HepG2 (cell line): ENCODE data around the gene MREG. TPM values are rescaled to one million over a fixed set of nuclear protein-coding genes. Genes with fewer than 3 reads are reported as not detected.

Experiments used
- ATAC-seq: fragments of 200-7000 bp; cut with Tn5 transposase; 3 replicates; pipeline ENCODE4 v1.9.1; 2020; ENCODE audit warnings: mild to moderate bottlenecking, moderate library complexity
- BruUV-seq: library from RNA; stranded (reverse); fragments of 400-500 nt; replicated peaks from 2 replicates; lab custom pipeline; 2021; lab: Mats Ljungman, UMichigan
- CTCF ChIA-PET: fragments of 300-600 bp; formaldehyde crosslinking; extraction: SDS; loops from one replicate; lab custom pipeline; 2021; ENCODE audit warnings: low total read pairs, inconsistent platforms, low intra/inter-chr PET ratio; lab: Yijun Ruan, JAX
- POLR2A ChIA-PET: fragments of 350-600 bp; sonication (Branson Sonifier 250); formaldehyde crosslinking; loops from one replicate; lab custom pipeline; 2020; ENCODE audit warnings: antibody characterized with exemption, inconsistent platforms; lab: Yijun Ruan, JAX
- DNase-seq: peaks from one replicate; pipeline ENCODE4 v3.0.0-alpha.2; 2015; ENCODE audit warnings: low spot score
- FAIRE-seq: peaks from 3 replicates; lab custom pipeline; 2011; peaks lifted over from hg19 to GRCh38; lab: Jason Lieb, UNC
- H2AFZ ChIP-seq: one replicate; pipeline ENCODE4 v1.6.1; 2011; ENCODE audit warnings: low read length, inconsistent platforms
- H3K27ac ChIP-seq: fragments of 300-600 bp; 3 replicates; pipeline ENCODE4 v1.8.0; 2011; ENCODE audit warnings: mixed run types, mild to moderate bottlenecking, mixed read lengths, low read length, inconsistent platforms; ENCODE audit not compliant: insufficient read depth; ENCODE audit errors: extremely low read length
- H3K27me3 ChIP-seq, 2 experiments: fragments of 200-600 bp in 1 of 2; 2 replicates in 1 of 2; 3 replicates in 1 of 2; pipeline versions ENCODE4 v1.6.0 to v1.8.0; 2011; ENCODE audit warnings: low read length in 2 of 2, mild to moderate bottlenecking in 2 of 2, moderate library complexity in 2 of 2, inconsistent platforms in 1 of 2; ENCODE audit not compliant: insufficient read depth in 2 of 2, control insufficient read depth in 1 of 2
- H3K36me3 ChIP-seq, 2 experiments: fragments of 200-600 bp in 1 of 2; replicated peaks in 1 of 2; 2 replicates in 1 of 2; 3 replicates in 1 of 2; pipeline versions ENCODE4 v1.5.1 to v1.8.0; 2011; ENCODE audit warnings: low read length in 2 of 2, inconsistent platforms in 1 of 2; ENCODE audit not compliant: insufficient read depth in 2 of 2, control insufficient read depth in 1 of 2
- H3K4me1 ChIP-seq: 2 replicates; pipeline ENCODE4 v1.5.1; 2012; ENCODE audit warnings: low read length, inconsistent platforms; ENCODE audit not compliant: insufficient read depth
- H3K4me2 ChIP-seq: 2 replicates; pipeline ENCODE4 v1.6.0; 2011; ENCODE audit warnings: low read depth, low read length, inconsistent platforms
- H3K4me3 ChIP-seq, 3 experiments: fragments of 200-600 bp in 1 of 3; sonication (generic), shearing (Covaris generic) in 1 of 3; replicated peaks in 1 of 3; 2 replicates each; pipeline ENCODE4 v1.5.1; 2011 to 2016; ENCODE audit warnings: low read length in 3 of 3, inconsistent platforms in 2 of 3, low read depth in 2 of 3, mild to moderate bottlenecking in 2 of 3, control low read depth in 1 of 3, mixed read lengths in 1 of 3; ENCODE audit not compliant: insufficient read depth in 1 of 3
- H3K79me2 ChIP-seq: one replicate; pipeline ENCODE4 v1.6.1; 2011; ENCODE audit warnings: low read length, inconsistent platforms; ENCODE audit not compliant: insufficient read depth
- H3K9ac ChIP-seq: 2 replicates; pipeline ENCODE4 v1.6.0; 2011; ENCODE audit warnings: mild to moderate bottlenecking, low read depth, low read length, inconsistent platforms; ENCODE audit not compliant: insufficient read depth
- H3K9me3 ChIP-seq: 2 replicates; pipeline ENCODE4 v1.5.1; 2012; ENCODE audit warnings: mild to moderate bottlenecking, low read length
- H4K20me1 ChIP-seq: 2 replicates; pipeline ENCODE4 v1.6.0; 2011; ENCODE audit warnings: inconsistent platforms, mild to moderate bottlenecking, low read length, moderate library complexity; ENCODE audit not compliant: insufficient read depth
- ATF3 ChIP-seq: sonication (generic); formaldehyde crosslinking; IDR thresholded peaks from 2 replicates; pipeline ENCODE4 v1.4.0; 2020; ENCODE audit warnings: missing genetic modification reagents
- DDIT3 ChIP-seq: sonication (generic); formaldehyde crosslinking; IDR thresholded peaks from 2 replicates; pipeline ENCODE4 v1.4.0; 2020; ENCODE audit warnings: mild to moderate bottlenecking, missing genetic modification reagents
- FOSL2 ChIP-seq: sonication (generic); formaldehyde crosslinking; IDR thresholded peaks from 2 replicates; pipeline ENCODE4 v1.4.0; 2020; ENCODE audit warnings: missing genetic modification reagents
- FOXO1 ChIP-seq: sonication (generic); formaldehyde crosslinking; IDR thresholded peaks from 2 replicates; pipeline ENCODE4 v1.4.0; 2020; ENCODE audit warnings: missing genetic modification reagents
- FOXP1 ChIP-seq, 2 experiments: fragments of 450-650 bp in 1 of 2; IDR thresholded peaks; 2 replicates each; pipeline ENCODE4 v1.6.1; 2017 to 2018; ENCODE audit warnings: antibody characterized with exemption in 1 of 2
- HBP1 ChIP-seq: IDR thresholded peaks from 2 replicates; pipeline ENCODE4 v1.6.1; 2016; ENCODE audit warnings: low read depth, control low read depth
- MBNL3 ChIP-seq: fragments of 250-450 bp; sonication (Bioruptor Pico); conservative IDR thresholded peaks from 2 replicates; pipeline ENCODE4 v1.8.0; 2022; ENCODE audit warnings: mild to moderate bottlenecking, inconsistent platforms
- NFE2 ChIP-seq: sonication (generic); formaldehyde crosslinking; IDR thresholded peaks from 2 replicates; pipeline ENCODE4 v1.4.0; 2020; ENCODE audit warnings: missing genetic modification reagents
- ZBTB10 ChIP-seq: sonication (generic); formaldehyde crosslinking; IDR thresholded peaks from 2 replicates; pipeline ENCODE4 v1.4.0; 2020; ENCODE audit warnings: missing genetic modification reagents, borderline replicate concordance
- ZNF101 ChIP-seq: sonication (generic); formaldehyde crosslinking; IDR thresholded peaks from 2 replicates; pipeline ENCODE4 v1.4.0; 2020; ENCODE audit warnings: mild to moderate bottlenecking, low read depth, missing genetic modification reagents, borderline replicate concordance
- ZNF564 ChIP-seq: sonication (generic); formaldehyde crosslinking; IDR thresholded peaks from 2 replicates; pipeline ENCODE4 v1.8.1; 2023; ENCODE audit warnings: mild to moderate bottlenecking, missing genetic modification reagents
- ZNF577 ChIP-seq: sonication (generic); formaldehyde crosslinking; IDR thresholded peaks from 2 replicates; pipeline ENCODE4 v1.4.0; 2020; ENCODE audit warnings: mild to moderate bottlenecking, low read depth, missing genetic modification reagents, borderline replicate concordance
- ZNF678 ChIP-seq: sonication (generic); formaldehyde crosslinking; IDR thresholded peaks from 2 replicates; pipeline ENCODE4 v1.4.0; 2020; ENCODE audit warnings: mild to moderate bottlenecking, missing genetic modification reagents
- ZNF687 ChIP-seq: sonication (generic); formaldehyde crosslinking; IDR thresholded peaks from 2 replicates; pipeline ENCODE4 v1.5.1; 2020; ENCODE audit warnings: mild to moderate bottlenecking, missing genetic modification reagents, moderate library complexity
- WGBS: methylation state at CpG from one replicate; pipeline ENCODE4 v1.1.6; 2017; ENCODE audit warnings: low lambda C conversion rate; 5-methylcytosine and 5-hydroxymethylcytosine counted together
- in situ Hi-C: cut with HindIII; loops from 2 replicates; pipeline ENCODE4 v1.10.0; 2017; ENCODE audit warnings: low pct_unique_long_range_greater_than_20kb; ENCODE audit not compliant: extremely low pct_ligation_motif_present
- intact Hi-C: fragments of 100-400 bp; cut with micrococcal nuclease; formaldehyde crosslinking; loops from one replicate; pipeline ENCODE4 v1.10.0; 2022; ENCODE audit not compliant: unreplicated experiment
- polyA plus RNA-seq, 8 experiments: library from polyadenylated mRNA; depleted of rRNA in 3 of 8; stranded (reverse) in 7 of 8; unstranded in 1 of 8; fragments of >200 nt; fragmentation: Illumina TruSeq in 4 of 8; extraction: Trizol in 4 of 8; gene quantifications; 2 replicates each; pipeline versions ENCODE4 v1.2.1 to v1.2.3, GENCODE V29; 2011 to 2016; ENCODE audit warnings: low read depth in 4 of 8, missing spikeins in 1 of 8, mixed read lengths in 1 of 8; ENCODE audit not compliant: insufficient read depth in 1 of 8
- total RNA-seq, 5 experiments: library from RNA; depleted of rRNA; stranded (reverse); fragments of >200 nt; fragmentation: Illumina TruSeq; extraction: Trizol; gene quantifications; 2 replicates each; pipeline ENCODE4 v1.2.3, GENCODE V29; 2016; ENCODE audit warnings: low read depth in 1 of 5

The MREG gene
- total and polyA plus RNA-seq, 2 of the 13 experiments (the other 11 are each of a cell fraction or from before 2014, with no cell fraction given) = 7.5 to 23.3 TPM

- CTCF ChIA-PET = no interaction called here
- intact Hi-C loops = loop anchor here (2.0 kb wide), 1 partner anchor 927 kb away; no protein-coding TSS in a partner anchor
- H3K27me3 ChIP-seq = no peaks in the 10 kb centered on the region
- H3K4me2 ChIP-seq = no peak overlapping the region
- no peak overlapping the region for H3K4me3 ChIP-seq
- peak; percentile 18; the same call in 2 of the 3 replicates for ATAC-seq
- no peaks in the 10 kb centered on the region for H3K9me3 ChIP-seq
- no peak for FAIRE-seq
- H3K27ac ChIP-seq = no peak overlapping the region
- H2AFZ ChIP-seq = no peak overlapping the region
- 86% methylated on average over 6 of the region's 6 CpGs for WGBS
- peaks cover 34% of the 10 kb centered on the region for H3K4me1 ChIP-seq
- in situ Hi-C loops = loop anchor here (5.0 to 25.0 kb wide), 4 partner anchors 572 to 1992 kb away; partner anchors contain the start of gene BARD1
- DNase-seq = no peak
- H4K20me1 ChIP-seq = no peaks in the 10 kb centered on the region
- no peak overlapping the region for H3K9ac ChIP-seq
- no TSS peak for BruUV-seq
- POLR2A ChIA-PET = interaction anchor here (2.2 kb wide), 1 partner anchor 136 kb away, joined by 4 read pairs; no protein-coding TSS in a partner anchor
- no peaks in the 10 kb centered on the region for H3K79me2 ChIP-seq
- no peaks in the 10 kb centered on the region for H3K36me3 ChIP-seq
- no peak for TF ChIP-seq ZNF564 (CRISPR knock-in tag)
- no peak for TF ChIP-seq ZNF101 (CRISPR knock-in tag)
- no peak for TF ChIP-seq ZNF577 (CRISPR knock-in tag)
- 0 out of 2 replicates have a peak, but pooled peaks have one; percentile 18 for TF ChIP-seq ATF3 (CRISPR knock-in tag)
- peak; percentile 26 for TF ChIP-seq ZNF687 (CRISPR knock-in tag)
- no peak for TF ChIP-seq MBNL3 (CRISPR knock-in tag)
- TF ChIP-seq ZNF678 (CRISPR knock-in tag) = no peak
- no peak for TF ChIP-seq DDIT3 (CRISPR knock-in tag)
- no peak for TF ChIP-seq FOXO1 (CRISPR knock-in tag)
- TF ChIP-seq NFE2 (CRISPR knock-in tag) = peak; percentile 49; the same call in 1 of the 2 replicates
- TF ChIP-seq FOSL2 (CRISPR knock-in tag) = peak; percentile 70
- peak; percentile 29; the same call in 1 of the 2 replicates for TF ChIP-seq FOXP1 (IDR thresholded peaks at IDR 0.05)
- no peak for TF ChIP-seq FOXP1 (CRISPR knock-in tag; IDR thresholded peaks at IDR 0.05)
- TF ChIP-seq ZBTB10 (CRISPR knock-in tag) = no peak
- TF ChIP-seq HBP1 (CRISPR knock-in tag) = no peak
Observed at GRCh38 chr2:215929602-215930335, 83.6 kb downstream of the MREG start.
